22Rv1 (cell line): ENCODE results near the gene ITIH2.

ENCODE experiments used
- H3K27ac ChIP-seq: fragments of 450-650 bp; 2 replicates; pipeline ENCODE4 v1.5.1; 2017
- CTCF ChIP-seq: fragments of 450-650 bp; IDR thresholded peaks from 2 replicates; pipeline ENCODE4 v1.5.1; 2017; ENCODE audit warnings: mild to moderate bottlenecking
- ZFX ChIP-seq: fragments of 450-650 bp; IDR thresholded peaks from 2 replicates; pipeline ENCODE4 v1.6.1; 2017; ENCODE audit warnings: antibody characterized with exemption, borderline replicate concordance

The ITIH2 gene

DNA sequence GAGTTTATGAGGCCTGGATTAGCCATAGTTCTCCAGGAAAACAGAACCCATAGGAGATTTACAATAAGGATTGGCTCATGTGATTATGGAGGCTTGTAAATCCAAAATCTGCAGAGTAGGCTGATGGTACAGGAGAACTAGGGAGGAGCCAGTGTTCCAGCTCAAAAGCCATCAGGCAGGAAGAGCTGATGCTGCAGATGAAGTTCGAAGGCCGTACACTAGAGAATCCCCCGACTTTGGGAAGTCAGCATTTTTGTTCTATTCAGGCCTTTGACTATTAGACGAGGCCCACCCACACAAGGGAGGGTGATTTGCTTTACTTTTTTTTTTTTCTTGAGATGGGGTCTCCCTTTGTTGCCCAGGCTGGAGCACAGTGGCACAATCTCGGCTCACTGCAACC is 47.1 kb downstream of the ITIH2 start:
- no peak overlapping the region for H3K27ac ChIP-seq
- TF ChIP-seq ZFX, result no peak
- no peak for TF ChIP-seq CTCF

- no peak overlapping the region for H3K27ac ChIP-seq
- TF ChIP-seq ZFX, result no peak
- no peak for TF ChIP-seq CTCF
Measured at GRCh38 chr10:7752251-7752650, 49.1 kb downstream of the ITIH2 start.

DNA sequence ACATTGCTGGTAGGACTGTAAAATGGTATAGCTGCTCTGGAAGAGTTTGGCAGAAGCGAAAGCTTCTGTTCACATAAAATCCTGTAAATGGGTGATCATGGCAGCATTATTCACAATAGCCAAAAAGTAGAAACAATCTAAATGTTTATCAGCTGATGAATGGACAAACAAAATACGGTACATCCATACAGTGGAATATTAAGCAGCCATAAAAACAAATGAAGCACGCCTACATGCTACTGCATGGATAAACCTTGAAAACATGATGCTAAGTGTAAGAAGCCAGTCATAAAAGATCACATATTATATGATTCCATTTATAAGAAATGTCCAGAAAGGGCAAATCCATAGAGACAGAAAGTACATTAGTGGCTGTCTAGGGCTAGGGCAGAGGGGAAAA is 52.0 kb downstream of the ITIH2 start:
- TF ChIP-seq ZFX (no peak), CTCF (no peak)
- no peak overlapping the region for H3K27ac ChIP-seq

DNA sequence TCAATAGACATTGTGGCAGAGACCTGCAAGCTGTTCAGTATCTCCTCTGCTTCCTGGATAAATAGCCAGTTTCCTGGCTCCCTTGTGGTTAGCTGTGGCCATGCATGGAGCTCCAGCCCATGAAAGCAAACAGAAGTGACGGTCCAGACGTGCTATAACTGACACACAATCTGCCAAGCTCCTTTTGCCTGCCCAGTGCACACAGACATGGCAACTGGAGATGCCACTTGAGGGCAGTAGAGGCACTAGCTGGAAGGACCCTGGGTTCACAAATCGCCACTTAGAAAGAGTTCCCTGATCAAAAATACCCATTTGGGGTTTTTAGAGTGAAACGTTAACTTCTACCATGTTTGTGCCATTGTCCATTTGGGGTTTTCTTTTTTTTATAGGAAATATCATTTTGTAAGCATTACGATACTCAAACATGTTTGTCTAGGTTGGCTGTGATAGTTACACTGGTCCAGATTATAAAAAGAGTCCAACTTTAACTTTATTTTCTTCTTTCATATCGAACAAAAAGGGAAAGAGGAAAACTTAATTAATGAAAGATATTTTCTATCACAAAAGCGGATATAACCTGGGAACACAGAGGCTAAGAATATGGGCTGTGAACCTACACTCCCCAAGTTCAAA is 53.4 kb downstream of the ITIH2 start:
- H3K27ac ChIP-seq, result no peak overlapping the region
- peak; percentile 88 for TF ChIP-seq CTCF
- no peak for TF ChIP-seq ZFX

GRCh38 chr10:7763929-7764328 is 60.8 kb downstream of the ITIH2 start:
- H3K27ac ChIP-seq, result no peak overlapping the region
- no peak for TF ChIP-seq CTCF
- no peak for TF ChIP-seq ZFX

- no peak for TF ChIP-seq ZFX
- TF ChIP-seq CTCF, result no peak
Measured at GRCh38 chr10:7766241-7766640, 63.1 kb downstream of the ITIH2 start.

DNA sequence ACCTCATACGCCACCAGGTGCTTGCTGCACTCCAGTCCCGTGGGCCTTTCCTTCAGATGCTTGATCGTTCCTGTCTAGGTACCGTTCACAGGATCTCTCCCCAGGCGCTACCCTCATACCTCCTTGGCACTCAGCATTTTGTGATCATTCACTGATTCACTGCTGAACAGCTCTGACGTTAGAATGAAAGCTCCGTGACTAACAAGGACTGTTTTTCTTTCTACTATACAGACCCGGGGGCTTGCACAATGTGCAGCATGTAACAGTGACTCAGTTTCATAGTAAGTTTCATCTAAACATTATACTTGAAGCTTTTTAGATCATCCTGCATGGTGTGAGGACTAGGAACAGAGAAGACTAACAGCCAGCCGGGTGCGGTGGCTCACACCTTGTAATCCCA is 64.1 kb downstream of the ITIH2 start:
- no peak for TF ChIP-seq ZFX
- no peak for TF ChIP-seq CTCF
- no peak overlapping the region for H3K27ac ChIP-seq

More at GRCh38 chr10:7766241-7766640, 63.1 kb downstream of the ITIH2 start:
- no peak overlapping the region for H3K27ac ChIP-seq
